HFFc6 (cell line): ENCODE measurements around the gene MTG1. TPM values are rescaled to one million over a fixed set of nuclear protein-coding genes. Genes with fewer than 3 reads are reported as not detected.

ENCODE experiments used
- DNase-seq: peaks from one replicate; pipeline ENCODE4 v3.0.0-alpha.2; 2018
- H3K27ac Mint-ChIP-seq: 2 replicates; pipeline ENCODE4 v1.8.0; 2020; ENCODE audit warnings: mild to moderate bottlenecking, mixed read lengths
- H3K27me3 Mint-ChIP-seq: 2 replicates; pipeline ENCODE4 v1.8.0; 2021; ENCODE audit warnings: mild to moderate bottlenecking, moderate library complexity, mixed read lengths; ENCODE audit not compliant: insufficient read depth
- H3K36me3 Mint-ChIP-seq: 2 replicates; pipeline ENCODE4 v1.8.0; 2021; ENCODE audit warnings: low read depth, mixed read lengths
- H3K4me1 Mint-ChIP-seq: 2 replicates; pipeline ENCODE4 v1.8.0; 2020; ENCODE audit warnings: low read depth, mixed read lengths
- H3K4me3 Mint-ChIP-seq: 2 replicates; pipeline ENCODE4 v1.8.0; 2020; ENCODE audit warnings: mild to moderate bottlenecking, moderate library complexity, mixed read lengths
- H3K9me3 Mint-ChIP-seq: 2 replicates; pipeline ENCODE4 v1.8.0; 2020; ENCODE audit warnings: mild to moderate bottlenecking, mixed read lengths
- total RNA-seq, 6 experiments: library from RNA; stranded (reverse); fragmentation: NEBNext Ultra II Directional; extraction: Animal tissue kit (Norgen Biotek cat#: 25700); gene quantifications; 2 replicates in 1 of 6; 3 replicates in 5 of 6; pipeline ENCODE4 v1.2.3, GENCODE V29; 2021
- TF ChIP-seq, protein P1 (sequence below): fragments of 200-600 bp; sonication (generic); IDR thresholded peaks from 2 replicates; pipeline ENCODE4 v1.5.0; 2021; ENCODE audit warnings: antibody characterized with exemption, mild to moderate bottlenecking

Gene MTG1
- total RNA-seq, 6 experiments from 2014 or later: 23.7 to 33.0 (median 26.6) TPM

DNA sequence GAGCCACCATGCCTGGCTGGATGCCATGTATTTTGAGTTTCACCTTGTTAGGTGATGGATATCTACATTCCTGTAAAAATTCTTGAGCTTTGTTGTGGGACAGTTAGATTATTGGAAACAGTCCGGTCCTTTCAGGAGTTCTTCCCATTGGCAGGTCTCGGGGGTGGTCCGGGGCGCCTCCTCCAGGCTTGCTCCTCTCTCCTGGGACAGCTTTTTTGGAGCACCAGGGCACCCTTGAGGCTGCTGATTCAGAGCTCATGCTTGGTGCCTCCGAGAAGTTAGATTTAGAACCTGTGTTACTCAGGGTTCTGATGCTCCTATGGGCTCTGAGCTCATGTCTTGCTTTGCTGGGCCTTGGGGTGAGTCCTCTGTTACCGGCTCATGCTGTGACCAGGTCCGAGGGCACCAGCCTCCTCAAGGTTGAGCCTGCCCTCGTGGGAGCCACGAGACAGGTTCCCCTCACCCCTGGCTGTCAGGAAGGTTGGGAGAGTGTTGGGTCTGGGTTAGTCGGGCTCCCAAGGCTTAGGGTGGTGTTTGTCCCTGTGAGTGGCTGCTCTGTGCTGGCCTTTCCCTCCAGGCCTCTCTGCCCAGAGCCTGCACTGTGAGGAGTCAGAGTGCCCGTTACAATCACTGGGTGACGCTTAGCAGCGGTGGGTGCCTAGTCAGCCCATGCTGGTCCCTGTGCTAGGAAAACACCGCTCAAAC, 24.5 kb downstream of the MTG1 start:
- Mint-ChIP-seq H3K4me3 (no peak overlapping the region), H3K27ac (no peak overlapping the region), H3K9me3 (0 out of 2 replicates have a peak, but pooled peaks cover 5% of the 10 kb centered on the region), H3K27me3 (peaks cover 2% of the 10 kb centered on the region; the same call in 1 of the 2 replicates), H3K36me3 (peaks cover 19% of the 10 kb centered on the region), H3K4me1 (no peaks in the 10 kb centered on the region)
- DNase-seq: no peak
- TF ChIP-seq, protein P1, sequence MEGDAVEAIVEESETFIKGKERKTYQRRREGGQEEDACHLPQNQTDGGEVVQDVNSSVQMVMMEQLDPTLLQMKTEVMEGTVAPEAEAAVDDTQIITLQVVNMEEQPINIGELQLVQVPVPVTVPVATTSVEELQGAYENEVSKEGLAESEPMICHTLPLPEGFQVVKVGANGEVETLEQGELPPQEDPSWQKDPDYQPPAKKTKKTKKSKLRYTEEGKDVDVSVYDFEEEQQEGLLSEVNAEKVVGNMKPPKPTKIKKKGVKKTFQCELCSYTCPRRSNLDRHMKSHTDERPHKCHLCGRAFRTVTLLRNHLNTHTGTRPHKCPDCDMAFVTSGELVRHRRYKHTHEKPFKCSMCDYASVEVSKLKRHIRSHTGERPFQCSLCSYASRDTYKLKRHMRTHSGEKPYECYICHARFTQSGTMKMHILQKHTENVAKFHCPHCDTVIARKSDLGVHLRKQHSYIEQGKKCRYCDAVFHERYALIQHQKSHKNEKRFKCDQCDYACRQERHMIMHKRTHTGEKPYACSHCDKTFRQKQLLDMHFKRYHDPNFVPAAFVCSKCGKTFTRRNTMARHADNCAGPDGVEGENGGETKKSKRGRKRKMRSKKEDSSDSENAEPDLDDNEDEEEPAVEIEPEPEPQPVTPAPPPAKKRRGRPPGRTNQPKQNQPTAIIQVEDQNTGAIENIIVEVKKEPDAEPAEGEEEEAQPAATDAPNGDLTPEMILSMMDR: no peak

DNA sequence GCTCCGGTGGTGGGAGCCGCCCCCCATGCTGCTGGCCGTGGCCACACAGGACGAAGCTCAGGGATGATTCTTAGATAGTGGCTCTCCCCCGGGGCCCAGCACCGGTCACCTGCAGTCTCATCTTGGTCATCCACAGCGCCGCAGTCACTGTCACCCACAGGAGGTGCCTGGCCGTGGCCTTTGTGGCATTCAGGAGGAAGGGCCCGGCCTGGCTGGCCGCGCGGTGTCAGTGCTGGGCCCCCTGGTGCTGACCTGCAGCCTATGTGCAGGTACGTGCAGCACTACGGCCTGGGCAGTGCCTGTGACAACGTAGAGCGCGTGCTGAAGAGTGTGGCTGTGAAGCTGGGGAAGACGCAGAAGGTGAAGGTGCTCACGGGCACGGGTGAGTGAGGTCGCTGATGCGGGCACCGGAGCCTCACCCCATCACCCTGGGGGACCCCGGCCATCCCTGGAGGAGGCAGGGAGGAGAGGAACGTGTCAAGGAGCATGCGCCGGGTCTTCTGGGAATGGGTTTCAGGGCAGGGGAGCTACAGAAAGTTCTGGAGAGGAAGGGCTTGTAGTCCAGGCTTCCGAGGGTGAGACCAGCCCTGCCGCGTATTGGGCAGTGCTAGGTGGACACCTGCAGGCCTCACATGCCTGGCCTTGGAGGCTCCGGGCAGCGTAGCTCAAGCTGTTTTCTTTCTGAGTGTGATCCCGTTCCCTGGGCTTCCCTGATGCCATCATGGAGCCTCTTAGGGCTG, 25.4 kb downstream of the MTG1 start:
- TF ChIP-seq, protein P1: no peak
- Mint-ChIP-seq H3K4me1 (no peaks in the 10 kb centered on the region), H3K9me3 (0 out of 2 replicates have a peak, but pooled peaks cover 5% of the 10 kb centered on the region), H3K36me3 (peaks cover 16% of the 10 kb centered on the region), H3K27me3 (peaks cover 2% of the 10 kb centered on the region; the same call in 1 of the 2 replicates), H3K27ac (no peak overlapping the region), H3K4me3 (no peak overlapping the region)
- no peak for DNase-seq

DNA sequence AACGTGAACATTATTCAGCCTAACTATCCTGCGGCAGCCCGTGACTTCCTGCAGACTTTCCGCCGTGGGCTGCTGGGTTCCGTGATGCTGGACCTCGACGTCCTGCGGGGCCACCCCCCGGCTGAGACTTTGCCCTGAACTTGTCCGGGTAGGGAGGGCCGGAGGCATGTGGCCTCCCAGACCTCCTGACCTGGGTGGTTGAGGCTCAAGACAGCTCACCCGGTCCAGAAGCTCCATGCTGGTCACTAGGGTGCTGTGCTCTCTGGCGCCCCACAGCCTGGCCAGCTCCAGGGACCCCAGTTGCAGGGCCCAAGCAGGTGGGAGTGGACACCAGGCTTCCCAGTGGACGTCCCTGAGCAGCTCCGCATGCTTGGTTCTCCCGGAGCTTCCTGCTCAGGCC, 26.1 kb downstream of the MTG1 start:
- no peak overlapping the region for H3K4me3 Mint-ChIP-seq
- TF ChIP-seq, protein P1: no peak
- H3K27me3 Mint-ChIP-seq: peaks cover 2% of the 10 kb centered on the region; the same call in 1 of the 2 replicates
- no peaks in the 10 kb centered on the region for H3K4me1 Mint-ChIP-seq
- DNase-seq: no peak
- H3K36me3 Mint-ChIP-seq: peaks cover 13% of the 10 kb centered on the region
- no peak overlapping the region for H3K27ac Mint-ChIP-seq
- 0 out of 2 replicates have a peak, but pooled peaks cover 5% of the 10 kb centered on the region for H3K9me3 Mint-ChIP-seq

DNA sequence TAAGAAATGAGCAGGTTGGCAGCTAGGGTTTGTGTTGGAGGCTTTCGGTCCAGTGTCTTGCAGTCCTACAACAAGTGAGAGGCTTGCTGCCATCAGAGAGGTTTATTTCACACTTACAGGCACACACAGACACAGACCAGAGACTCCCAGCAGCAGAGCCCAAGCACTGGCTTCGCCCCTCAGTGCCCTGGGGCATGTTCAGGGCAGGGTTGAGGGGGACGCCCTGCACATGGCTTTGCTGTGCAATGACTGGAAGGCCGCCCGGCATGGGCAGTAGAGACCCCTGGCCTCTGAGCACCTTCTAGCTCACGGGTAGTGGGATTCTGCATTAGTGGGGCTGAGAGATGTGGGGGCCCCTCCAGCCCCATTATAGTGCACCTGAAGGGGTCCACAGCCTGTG, 26.6 kb downstream of the MTG1 start:
- Mint-ChIP-seq H3K27me3 (peaks cover 2% of the 10 kb centered on the region; the same call in 1 of the 2 replicates), H3K36me3 (peaks cover 7% of the 10 kb centered on the region), H3K9me3 (0 out of 2 replicates have a peak, but pooled peaks cover 1% of the 10 kb centered on the region), H3K4me3 (no peak overlapping the region), H3K27ac (no peak overlapping the region), H3K4me1 (no peaks in the 10 kb centered on the region)
- no peak for DNase-seq
- TF ChIP-seq, protein P1: no peak

DNA sequence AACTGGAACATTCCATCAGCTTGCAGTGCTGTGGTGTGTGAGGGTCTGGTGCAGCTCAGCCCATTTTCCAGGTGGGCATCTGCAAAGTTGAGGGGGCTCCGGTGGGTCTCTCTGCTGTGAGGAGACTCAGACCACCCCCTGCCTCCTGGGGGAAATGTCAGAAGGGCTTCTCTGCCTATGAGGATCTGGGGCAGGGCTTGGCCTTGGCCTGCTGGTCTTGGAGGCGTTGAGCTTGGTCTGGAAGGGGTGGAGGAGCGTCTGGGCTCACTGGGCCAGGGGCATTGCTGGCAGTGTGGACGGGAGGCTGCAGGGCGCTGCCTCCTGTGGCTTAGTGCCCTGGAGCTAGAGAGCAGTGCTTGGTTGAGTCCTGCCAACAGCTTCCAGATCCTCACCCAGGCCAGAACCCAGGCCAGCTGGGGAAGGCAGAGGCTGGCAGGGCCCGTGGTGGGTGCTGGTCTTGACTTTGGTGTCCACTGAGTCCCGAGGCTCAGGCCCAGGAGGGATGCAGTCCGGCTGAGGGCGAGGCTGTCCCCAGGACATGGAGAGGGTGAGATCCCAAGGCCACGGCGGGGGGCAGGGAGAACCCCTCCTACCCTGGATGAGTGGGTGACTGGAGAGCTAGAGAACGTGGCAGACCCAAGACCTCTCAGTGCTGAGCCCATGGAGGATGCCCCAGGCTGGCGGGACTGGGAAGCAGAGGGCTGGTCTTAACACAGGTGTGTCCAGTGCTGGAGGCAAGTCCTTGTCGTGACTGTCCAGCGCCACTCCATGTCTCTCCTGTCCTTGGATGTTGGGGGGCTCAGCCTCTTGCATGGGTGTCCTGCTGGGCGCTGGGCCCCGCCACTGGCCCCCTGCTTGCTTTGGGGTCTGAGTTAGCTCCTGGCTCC, 27.6 kb downstream of the MTG1 start:
- no peaks in the 10 kb centered on the region; the same call in 1 of the 2 replicates for H3K36me3 Mint-ChIP-seq
- peaks cover 2% of the 10 kb centered on the region; the same call in 1 of the 2 replicates for H3K27me3 Mint-ChIP-seq
- TF ChIP-seq, protein P1: no peak
- H3K9me3 Mint-ChIP-seq: no peaks in the 10 kb centered on the region
- no peaks in the 10 kb centered on the region for H3K4me1 Mint-ChIP-seq
- no peak overlapping the region for H3K27ac Mint-ChIP-seq
- H3K4me3 Mint-ChIP-seq: no peak overlapping the region
- no peak for DNase-seq
